ENCODE results near the gene ZNF593.

DNA sequence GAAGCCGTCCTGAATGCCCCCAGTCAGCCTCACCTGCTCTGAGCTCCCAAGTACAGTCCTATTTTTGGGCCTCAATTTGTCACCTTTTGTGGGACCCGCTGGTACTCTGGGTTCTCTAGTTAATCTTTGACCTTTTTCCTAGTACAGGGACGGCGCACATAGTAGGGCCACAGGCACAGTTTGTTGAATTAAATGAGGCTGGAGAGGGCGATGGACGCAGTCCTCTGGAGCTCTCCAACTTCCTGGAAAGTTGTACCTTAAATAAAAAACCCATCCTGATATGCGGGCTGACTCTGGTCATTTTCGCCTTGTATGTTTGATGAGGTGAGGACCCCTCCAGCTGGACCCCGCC lies 6.0 kb upstream of the ZNF593 start:
- TF ChIP-seq, protein P1, sequence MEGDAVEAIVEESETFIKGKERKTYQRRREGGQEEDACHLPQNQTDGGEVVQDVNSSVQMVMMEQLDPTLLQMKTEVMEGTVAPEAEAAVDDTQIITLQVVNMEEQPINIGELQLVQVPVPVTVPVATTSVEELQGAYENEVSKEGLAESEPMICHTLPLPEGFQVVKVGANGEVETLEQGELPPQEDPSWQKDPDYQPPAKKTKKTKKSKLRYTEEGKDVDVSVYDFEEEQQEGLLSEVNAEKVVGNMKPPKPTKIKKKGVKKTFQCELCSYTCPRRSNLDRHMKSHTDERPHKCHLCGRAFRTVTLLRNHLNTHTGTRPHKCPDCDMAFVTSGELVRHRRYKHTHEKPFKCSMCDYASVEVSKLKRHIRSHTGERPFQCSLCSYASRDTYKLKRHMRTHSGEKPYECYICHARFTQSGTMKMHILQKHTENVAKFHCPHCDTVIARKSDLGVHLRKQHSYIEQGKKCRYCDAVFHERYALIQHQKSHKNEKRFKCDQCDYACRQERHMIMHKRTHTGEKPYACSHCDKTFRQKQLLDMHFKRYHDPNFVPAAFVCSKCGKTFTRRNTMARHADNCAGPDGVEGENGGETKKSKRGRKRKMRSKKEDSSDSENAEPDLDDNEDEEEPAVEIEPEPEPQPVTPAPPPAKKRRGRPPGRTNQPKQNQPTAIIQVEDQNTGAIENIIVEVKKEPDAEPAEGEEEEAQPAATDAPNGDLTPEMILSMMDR (IDR thresholded peaks at IDR 0.05) = no peak
- no peak for TF ChIP-seq POLR2A (IDR thresholded peaks at IDR 0.05)

Measured in uterus (tissue), 2 donors.